Left cardiac atrium (tissue), 4 donors: Measurements from ENCODE around the gene SET. TPM values are rescaled to one million over a fixed set of nuclear protein-coding genes. Genes with fewer than 3 reads are reported as not detected.
"Not testable (repeated sequence)": the region's sequence is repeated elsewhere in the genome, so short reads cannot be mapped to it uniquely, and the experiment has no call there.

ENCODE experiments used
- ATAC-seq, 2 donors: fragments of 200-7000 bp; cut with Tn5 transposase; one replicate each; pipeline ENCODE4 v1.9.1; 2020; ENCODE audit warnings: mild to moderate bottlenecking in 2 of 2, moderate library complexity in 2 of 2
- DNase-seq: peaks from one replicate; pipeline ENCODE4 v3.0.0-alpha.2; 2020
- intact Hi-C, 2 donors: fragments of 100-400 bp; cut with DNase I; formaldehyde crosslinking; loops; one replicate each; pipeline versions ENCODE4 v1.14.1 to v1.15.1; 2022 to 2023
- long read RNA-seq: library from polyadenylated mRNA; unstranded; transcript quantifications from one replicate; pipeline ENCODE4 v2.0.0, GENCODE V29; 2021
- total RNA-seq, 2 donors: library from RNA; stranded (reverse); fragmentation: NEBNext Ultra II Directional; extraction: Animal tissue kit (Norgen Biotek cat#: 25700); gene quantifications; one replicate each; pipeline ENCODE4 v1.2.1, GENCODE V29; 2021
- donor health status: DM: no; HTN: yes; CAD: no.
- donor health status: DM: no; HTN: yes; CAD: no; lungs with severe emphysema.
- donor health status: DM: yes; HTN: yes; CAD: no.
- donor health status: Dilated cardiomyopathy.

Gene SET
- 100 to 1,000 TPM; 158 to 191 TPM for total RNA-seq
- long read RNA-seq, transcript SET-204 (8 exons, 2,850 nt), result minor isoform, 7 of 29 reads
- long read RNA-seq, transcript SET-201 (8 exons, 2,915 nt), result major isoform, 9 of 29 reads
- long read RNA-seq, partial matches to known transcripts, result 6 of 29 reads
- long read RNA-seq, other reads (novel, unspliced or antisense), result 7 of 29 reads

GRCh38 chr9:128688501-128689292 lies at the start of gene SET:
TSS of gene SET (plus strand) at chr9:128689222. CDS start at chr9:128689583, 361 bp downstream.
- DNase-seq, result peak; percentile 97
- intact Hi-C loops, result loop anchor here in 1 of 2 donors (10.0 kb wide), 1 partner anchor 54 kb away; no protein-coding TSS in a partner anchor
- ATAC-seq, result peak; percentile 93 to 95

GRCh38 chr9:128640603-128641002 lies 48.4 kb upstream of the SET start:
- DNase-seq, result no peak
- intact Hi-C loops, result no loop called here

GRCh38 chr9:128642675-128643245 lies 46.3 kb upstream of the SET start:
- intact Hi-C loops, result no loop called here
- no peak for ATAC-seq
- no peak for DNase-seq

More at GRCh38 chr9:128640603-128641002, 48.4 kb upstream of the SET start:
- no peak for ATAC-seq

- no peak for DNase-seq
- intact Hi-C loops, result no loop called here
- no peak for ATAC-seq
Measured at GRCh38 chr9:128643519-128644300, 45.3 kb upstream of the SET start.

GRCh38 chr9:128648206-128648605 lies 40.8 kb upstream of the SET start:
- intact Hi-C loops, result not testable (repeated sequence)
- DNase-seq (peak; percentile 58), ATAC-seq (peak; percentile 68 to 76)

GRCh38 chr9:128651798-128652197 lies 37.2 kb upstream of the SET start:
- intact Hi-C loops, result no loop called here
- ATAC-seq, result no peak
- no peak for DNase-seq

GRCh38 chr9:128653908-128654307 lies 35.1 kb upstream of the SET start:
- ATAC-seq (no peak), DNase-seq (no peak)
- intact Hi-C loops, result no loop called here

- ATAC-seq, result no peak
- intact Hi-C loops, result no loop called here
Measured at GRCh38 chr9:128654481-128654880, 34.5 kb upstream of the SET start.

GRCh38 chr9:128656416-128657343 lies 32.3 kb upstream of the SET start, which contains the start of gene DYNC2I2:
TSS of gene DYNC2I2 (minus strand) at chr9:128656847. CDS start at chr9:128656726, 121 bp downstream.
- ATAC-seq (peak; percentile 99), DNase-seq (peak; percentile 99)
- intact Hi-C loops, result no loop called here

More at GRCh38 chr9:128654481-128654880, 34.5 kb upstream of the SET start:
- DNase-seq, result no peak

GRCh38 chr9:128657344-128657704 lies 31.7 kb upstream of the SET start:
- intact Hi-C loops, result no loop called here
- ATAC-seq (no peak), DNase-seq (no peak)

GRCh38 chr9:128657796-128658195 lies 31.2 kb upstream of the SET start:
- ATAC-seq (no peak), DNase-seq (no peak)
- intact Hi-C loops, result no loop called here

- intact Hi-C loops, ATAC-seq, DNase-seq: not testable (repeated sequence)
Measured at GRCh38 chr9:128666481-128666941, 22.5 kb upstream of the SET start.

GRCh38 chr9:128669786-128670185 lies 19.2 kb upstream of the SET start:
- intact Hi-C loops, result no loop called here
- ATAC-seq (no peak), DNase-seq (no peak)

- ATAC-seq, result no peak
- intact Hi-C loops, result no loop called here
- no peak for DNase-seq
Measured at GRCh38 chr9:128675382-128675781, 13.6 kb upstream of the SET start.

- ATAC-seq (no peak), DNase-seq (no peak)
- intact Hi-C loops, result no loop called here
Measured at GRCh38 chr9:128677794-128678193, 11.2 kb upstream of the SET start.

- DNase-seq, result peak; percentile 68
- intact Hi-C loops, result loop anchor here (5.0 to 10.0 kb wide), 2 partner anchors 46 to 49 kb away; no protein-coding TSS in a partner anchor
- ATAC-seq, result peak; percentile 58 to 62
Measured at GRCh38 chr9:128683340-128684064, 5.5 kb upstream of the SET start.

GRCh38 chr9:128684065-128684324 lies 5.0 kb upstream of the SET start:
- intact Hi-C loops, result loop anchor here (5.0 to 10.0 kb wide), 2 partner anchors 47 to 49 kb away; no protein-coding TSS in a partner anchor
- peak in 1 of 2 donors; percentile 3 for ATAC-seq
- DNase-seq, result no peak
